H1 (cell line): ENCODE data around the gene RPL41. TPM values are rescaled to one million over a fixed set of nuclear protein-coding genes. Genes with fewer than 3 reads are reported as not detected.

Source experiments
- ATF3 ChIP-seq: IDR thresholded peaks from 2 replicates; pipeline ENCODE4 v1.6.1; 2011; ENCODE audit warnings: low read depth, mild to moderate bottlenecking, low read length; ENCODE audit not compliant: insufficient read depth
- BCL11A ChIP-seq, 2 experiments: IDR thresholded peaks; one replicate each; pipeline ENCODE4 v1.6.1; 2011; ENCODE audit warnings: low read depth in 2 of 2, low read length in 2 of 2, mild to moderate bottlenecking in 2 of 2
- CEBPB ChIP-seq: IDR thresholded peaks from 2 replicates; pipeline ENCODE4 v1.6.1; 2012; ENCODE audit warnings: low read depth, low read length
- CHD7 ChIP-seq: fragments of 300-600 bp; sonication (generic); IDR thresholded peaks from 2 replicates; pipeline ENCODE4 v1.7.1; 2012; ENCODE audit warnings: low read length, moderate library complexity, mild to moderate bottlenecking, inconsistent platforms; ENCODE audit not compliant: insufficient replicate concordance
- EP300 ChIP-seq, 2 experiments: IDR thresholded peaks; 1 replicate in 1 of 2; 2 replicates in 1 of 2; pipeline ENCODE4 v1.6.1; 2011 to 2012; ENCODE audit warnings: low read depth in 2 of 2, low read length in 2 of 2, mild to moderate bottlenecking in 2 of 2, borderline replicate concordance in 1 of 2, inconsistent platforms in 1 of 2, moderate library complexity in 1 of 2
- HDAC6 ChIP-seq: IDR thresholded peaks from one replicate; pipeline ENCODE4 v1.7.1; 2012; ENCODE audit warnings: low read depth, mild to moderate bottlenecking, inconsistent platforms, low read length, moderate library complexity
- RFX5 ChIP-seq: IDR thresholded peaks from 2 replicates; pipeline ENCODE4 v1.6.1; 2011; ENCODE audit warnings: low read depth, low read length, improper control_type of control experiment, borderline replicate concordance
- SAP30 ChIP-seq: fragments of 300-600 bp; sonication (generic); IDR thresholded peaks from 2 replicates; pipeline ENCODE4 v1.7.1; 2012; ENCODE audit warnings: low read length, moderate library complexity, mild to moderate bottlenecking, inconsistent platforms; ENCODE audit not compliant: insufficient read depth, insufficient replicate concordance
- SP1 ChIP-seq: IDR thresholded peaks from 2 replicates; pipeline ENCODE4 v1.6.1; 2011; ENCODE audit warnings: low read depth, low read length
- ZNF274 ChIP-seq: IDR thresholded peaks from 2 replicates; pipeline ENCODE4 v1.7.0; 2012; ENCODE audit warnings: low read length, borderline replicate concordance; ENCODE audit errors: extremely low read depth
- polyA plus RNA-seq, 7 experiments: library from polyadenylated mRNA; depleted of rRNA in 3 of 7; stranded (reverse) in 5 of 7; unstranded in 2 of 7; fragments of >200 nt in 5 of 7; fragments of 200-250 nt in 2 of 7; gene quantifications; 1 replicate in 5 of 7; 2 replicates in 1 of 7; 4 replicates in 1 of 7; pipeline versions ENCODE4 v1.2.1 to v1.2.3, GENCODE V29; 2011 to 2013; ENCODE audit warnings: missing spikeins in 2 of 7, mixed read lengths in 2 of 7
- total RNA-seq: library from RNA; stranded (reverse); fragmentation: NEBNext Ultra II Directional; extraction: Animal tissue kit (Norgen Biotek cat#: 25700); gene quantifications from 2 replicates; pipeline ENCODE4 v1.2.1, GENCODE V29; 2021

Gene RPL41
- total and polyA plus RNA-seq, 2 of the 8 experiments (the other 6 are each of a cell fraction or from before 2014, with no cell fraction given) = 4,440 to 16,488 TPM

- TF ChIP-seq CHD7 (no peak), RFX5 (no peak), SAP30 (no peak), HDAC6 (no peak), SP1 (no peak), BCL11A (IDR thresholded peaks at IDR 0.05; ENCODE audit: low read depth in 2 of 2, low read length in 2 of 2) (no peak), EP300 (IDR thresholded peaks at IDR 0.05; ENCODE audit: borderline replicate concordance in 1 of 2, low read depth in 2 of 2, low read length in 2 of 2) (no peak), ZNF274 (no peak), CEBPB (no peak), ATF3 (no peak)
Measured at GRCh38 chr12:56145217-56145616, 28.8 kb downstream of the RPL41 start (continued).
